GM03348 (cell line): ENCODE measurements around the gene PRKCE.

Experiments used
- DNase-seq: peaks from one replicate; pipeline ENCODE4 v3.0.0; 2012; ENCODE audit warnings: low spot score

PRKCE gene

DNA sequence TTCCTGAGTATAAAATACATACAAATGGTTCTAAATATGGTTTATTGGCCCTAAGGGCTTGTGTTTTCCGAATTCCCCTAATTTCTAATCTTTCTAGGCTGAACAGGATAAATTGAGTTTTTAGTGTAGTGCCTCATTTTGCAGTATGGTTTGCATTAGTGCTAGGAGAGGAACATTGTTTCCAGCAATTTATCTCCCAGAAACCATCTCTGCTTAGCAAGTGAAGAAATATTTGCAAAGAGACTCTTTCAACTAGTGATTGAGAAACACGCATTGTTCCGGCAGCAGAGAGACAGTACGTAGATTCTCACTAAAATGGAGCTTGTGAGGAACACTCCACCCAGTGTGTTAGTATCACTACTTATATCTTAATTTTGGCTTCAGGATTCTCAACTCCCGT, 468.0 kb downstream of the PRKCE start:
- DNase-seq: peak; percentile 79

GRCh38 chr2:46120792-46121555, 469.5 kb downstream of the PRKCE start:
- no peak for DNase-seq

GRCh38 chr2:46122318-46122976, 471.0 kb downstream of the PRKCE start:
- DNase-seq: no peak

- DNase-seq: no peak
Measured at GRCh38 chr2:46123013-46123412, 471.5 kb downstream of the PRKCE start.

- no peak for DNase-seq
Measured at GRCh38 chr2:46125798-46126197, 474.3 kb downstream of the PRKCE start.

DNA sequence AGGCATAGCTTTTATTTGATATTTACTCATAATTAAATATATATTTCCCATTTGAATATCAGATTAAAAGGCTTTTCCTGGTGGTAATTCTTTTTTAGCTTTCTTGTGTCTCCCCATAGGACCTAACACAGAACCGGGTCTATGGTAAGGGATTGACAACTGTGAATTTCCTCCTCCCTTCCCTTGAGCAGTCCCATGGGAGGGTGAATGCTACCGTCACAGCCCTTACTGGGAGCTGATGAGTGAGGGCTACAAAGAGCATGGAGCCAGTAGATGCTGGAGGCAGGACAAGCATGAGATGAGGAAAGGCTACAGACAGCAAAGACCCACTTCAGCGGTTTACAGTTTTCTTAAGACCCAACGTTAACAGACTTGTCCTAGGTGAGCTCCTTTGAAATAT, 475.1 kb downstream of the PRKCE start:
- DNase-seq: no peak

- DNase-seq: no peak
Measured at GRCh38 chr2:46127176-46127575, 475.7 kb downstream of the PRKCE start.

- DNase-seq: no peak
Measured at GRCh38 chr2:46130511-46130910, 479.0 kb downstream of the PRKCE start.

DNA sequence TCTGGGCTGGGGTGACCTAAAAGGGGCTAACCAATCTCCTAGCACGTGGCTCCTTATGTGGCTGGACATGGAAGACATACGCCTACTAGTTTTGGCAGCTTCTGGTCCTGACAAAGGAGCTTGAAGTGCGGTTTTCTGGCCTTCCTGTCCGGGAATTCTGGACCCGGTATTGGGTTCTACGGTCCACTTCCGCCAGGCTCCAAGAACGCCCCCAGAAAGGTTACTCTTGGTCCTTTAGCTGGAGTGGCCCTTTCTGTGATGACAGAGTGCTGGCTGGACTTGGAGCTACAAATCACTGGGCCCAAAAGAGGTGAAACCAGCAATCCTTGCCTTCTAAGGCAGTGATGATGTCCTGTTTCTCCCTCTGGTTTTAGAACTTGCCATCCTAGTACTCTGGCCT, 481.5 kb downstream of the PRKCE start:
- DNase-seq: no peak

DNA sequence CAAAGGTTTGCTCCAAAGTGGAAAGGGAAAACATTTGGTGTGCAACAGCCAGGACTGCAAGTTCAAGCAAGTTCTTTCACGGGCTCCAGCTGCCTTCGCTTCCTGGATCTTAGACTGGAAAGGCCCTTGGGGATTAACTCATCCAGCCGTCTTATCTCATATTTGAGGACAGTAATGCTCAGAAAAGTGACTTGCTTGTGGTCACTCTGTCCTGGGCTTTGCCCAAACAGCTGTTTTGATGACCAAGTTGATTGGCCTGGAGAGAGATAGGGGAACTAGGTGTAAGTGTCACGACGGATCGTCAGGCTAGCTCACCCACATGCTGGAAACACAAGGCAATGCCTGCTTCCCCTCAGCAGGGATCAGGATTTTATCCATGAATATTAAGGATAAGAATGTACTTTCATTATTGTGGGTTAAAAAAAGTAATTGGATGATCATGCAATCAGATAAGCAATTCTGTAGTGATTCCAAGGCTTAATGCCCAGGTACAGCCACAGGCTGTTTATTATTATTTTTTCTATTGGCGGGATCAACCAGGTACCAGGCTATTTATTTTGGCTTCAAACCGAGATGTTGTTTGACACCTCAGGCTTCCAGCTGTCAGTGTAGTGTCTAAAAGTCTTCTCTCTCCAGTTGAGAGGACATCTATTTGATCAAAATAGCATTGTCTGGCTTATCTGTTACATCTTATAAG, 483.2 kb downstream of the PRKCE start:
- peak; percentile 51 for DNase-seq

DNA sequence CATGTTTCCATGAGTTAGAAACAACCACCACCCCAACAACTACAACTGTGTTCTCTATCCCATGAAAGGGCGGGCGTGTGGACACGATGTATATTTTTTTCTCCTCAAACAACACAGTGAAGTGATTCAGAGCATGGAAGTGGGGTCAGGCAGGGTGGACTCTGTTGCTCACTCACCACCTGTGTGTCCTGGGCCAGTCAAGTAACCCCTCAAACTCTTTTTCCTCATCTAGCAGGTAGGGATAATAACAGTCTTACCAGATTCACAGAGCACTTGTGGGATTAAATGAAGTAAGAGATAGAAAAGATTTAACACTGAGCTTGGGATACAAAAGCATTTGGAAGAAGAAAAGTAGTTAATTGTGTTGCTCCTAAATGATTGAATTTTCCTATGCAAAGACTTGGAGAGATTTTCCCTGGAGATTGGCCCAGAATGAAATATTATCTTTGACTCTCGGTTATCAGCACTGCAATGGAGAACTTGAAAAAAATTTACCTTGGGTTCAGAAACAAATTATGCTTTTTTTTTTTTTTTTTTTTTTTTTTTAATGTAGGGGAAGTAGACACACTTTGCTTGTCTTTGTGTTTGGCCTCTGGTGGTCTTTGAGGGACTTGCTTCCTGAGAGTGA, 483.9 kb downstream of the PRKCE start:
- no peak for DNase-seq

GRCh38 chr2:46135958-46136357, 484.5 kb downstream of the PRKCE start:
- DNase-seq: peak; percentile 28

- DNase-seq: no peak
Measured at GRCh38 chr2:46136481-46136880, 485.0 kb downstream of the PRKCE start.

- no peak for DNase-seq
Measured at GRCh38 chr2:46136953-46137352, 485.5 kb downstream of the PRKCE start.

DNA sequence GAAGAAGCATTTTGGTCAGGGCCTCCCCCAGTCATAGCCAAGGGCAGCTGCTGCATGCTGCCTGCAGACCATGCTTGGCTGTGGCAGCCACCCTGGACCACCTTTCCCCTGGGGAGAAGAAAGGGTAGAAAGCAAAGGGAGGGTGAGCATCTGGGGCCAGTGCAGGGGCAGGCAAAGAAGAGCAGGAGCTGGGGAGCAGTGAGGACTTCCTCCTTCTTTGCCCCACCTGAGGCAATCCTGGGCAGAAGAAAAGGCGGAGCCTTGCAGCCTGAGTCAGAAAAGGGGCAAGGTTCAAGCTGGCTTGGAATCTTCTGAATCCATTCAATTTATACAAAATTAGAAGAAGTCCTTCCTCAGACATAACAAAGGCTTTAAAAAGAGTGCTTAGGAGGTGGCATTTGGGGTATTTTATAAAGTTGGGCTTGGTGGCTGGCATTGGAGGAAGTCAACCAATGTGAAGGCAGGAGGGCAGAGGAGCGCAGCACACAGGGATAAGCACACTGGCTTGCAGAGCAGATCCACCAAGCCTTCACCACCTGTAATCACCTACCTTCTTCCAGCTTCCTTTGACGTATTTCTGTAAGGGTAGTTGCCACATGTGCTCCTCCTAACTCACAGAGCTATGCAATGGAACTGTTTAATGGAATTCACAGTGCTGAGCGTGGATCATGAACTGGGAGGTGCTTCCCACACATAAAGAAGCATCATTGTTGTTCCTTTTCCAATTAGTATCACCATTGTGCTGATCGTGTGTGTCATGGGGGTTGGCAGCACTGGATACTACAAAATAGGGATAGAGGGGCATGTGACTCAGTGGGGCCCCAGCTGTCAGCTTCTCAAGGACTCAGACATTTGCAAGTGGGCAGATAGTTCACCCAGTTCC, 491.3 kb downstream of the PRKCE start:
- DNase-seq: no peak

- DNase-seq: no peak
Measured at GRCh38 chr2:46143429-46144132, 492.1 kb downstream of the PRKCE start.

DNA sequence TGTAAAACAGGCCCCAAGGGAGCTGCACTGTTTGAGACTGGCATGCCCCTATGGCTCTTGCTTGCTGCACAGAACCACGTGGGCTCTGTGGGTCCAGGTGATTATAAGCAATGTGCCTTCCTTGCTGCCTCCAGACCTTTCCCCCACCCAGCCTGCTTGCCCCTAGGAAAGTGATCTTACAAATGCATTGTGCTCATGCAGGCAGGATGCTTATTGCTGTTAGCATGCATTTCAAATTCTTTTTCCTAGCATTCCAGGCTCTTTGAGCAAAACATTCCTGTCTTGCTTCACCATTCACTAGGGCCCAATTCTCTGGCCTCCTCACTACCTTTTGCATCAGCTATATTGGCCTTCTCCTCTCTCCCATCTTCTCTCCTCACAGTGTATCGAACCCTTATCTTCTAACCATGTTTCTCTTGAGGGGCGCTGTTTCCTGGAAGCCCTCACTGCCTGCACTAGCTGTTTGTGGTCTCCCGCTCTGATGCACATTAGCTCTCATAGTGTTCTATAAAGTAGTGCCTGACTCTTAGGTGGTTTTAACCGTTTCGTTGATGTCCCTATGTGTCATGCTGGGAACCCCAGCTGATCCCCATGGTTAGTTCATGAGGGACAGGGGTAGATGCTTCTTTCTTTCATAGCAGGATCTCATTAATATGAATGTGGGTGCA, 492.8 kb downstream of the PRKCE start:
- no peak for DNase-seq

GRCh38 chr2:46145017-46145416, 493.5 kb downstream of the PRKCE start:
- DNase-seq: no peak

DNA sequence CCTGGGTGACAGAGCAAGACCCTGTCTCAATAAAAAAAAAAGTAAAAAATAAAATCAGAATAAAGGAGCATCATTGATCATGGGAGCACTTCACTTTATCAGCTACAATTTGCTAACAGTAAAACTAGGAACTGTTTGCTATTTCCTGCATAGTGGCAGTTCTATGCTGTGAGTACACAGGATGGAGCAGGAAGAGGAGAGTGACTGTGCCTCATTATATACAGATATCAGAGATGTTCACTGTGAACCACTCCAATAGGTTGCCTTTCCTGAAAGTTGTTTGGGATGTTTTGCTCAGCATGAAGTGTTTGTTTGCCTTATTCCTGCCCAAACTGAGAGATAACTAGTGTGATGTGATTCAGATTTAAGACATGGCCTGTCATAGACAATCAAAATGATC, 494.4 kb downstream of the PRKCE start:
- DNase-seq: no peak

- DNase-seq: no peak
Measured at GRCh38 chr2:46146866-46147502, 495.5 kb downstream of the PRKCE start.
